OCI-LY3 (cell line): ENCODE results near the gene UGT1A4.

ENCODE experiments used
- H2AFZ ChIP-seq: fragments of 200-600, 300-600 bp; shearing (Covaris generic); 2 replicates; pipeline ENCODE4 v1.6.0; 2014; ENCODE audit warnings: antibody characterized with exemption, low read depth, low read length
- H3K27ac ChIP-seq: fragments of 200-600, 300-600 bp; sonication (generic); 2 replicates; pipeline ENCODE4 v1.5.1; 2014; ENCODE audit warnings: mild to moderate bottlenecking, low read length, moderate library complexity, mixed read lengths
- H3K27me3 ChIP-seq: fragments of 200-600, 300-600 bp; sonication (generic); 2 replicates; pipeline ENCODE4 v1.6.1; 2014; ENCODE audit warnings: low read depth, low read length, mixed read lengths
- H3K36me3 ChIP-seq: fragments of 200-600, 300-600 bp; sonication (generic); replicated peaks from 2 replicates; pipeline ENCODE3; 2014; ENCODE audit warnings: low read depth, low read length, mixed read lengths
- H3K4me1 ChIP-seq: fragments of 300-600, 200-600 bp; sonication (generic); 2 replicates; pipeline ENCODE4 v1.6.1; 2014; ENCODE audit warnings: low read length, mixed read lengths
- H3K4me2 ChIP-seq: fragments of 200-600, 300-600 bp; sonication (generic); 2 replicates; pipeline ENCODE4 v1.6.1; 2014; ENCODE audit warnings: low read length, mixed read lengths
- H3K4me3 ChIP-seq: fragments of 300-600, 200-600 bp; sonication (generic); 2 replicates; pipeline ENCODE4 v1.5.1; 2014; ENCODE audit warnings: antibody characterized with exemption, mild to moderate bottlenecking, low read length, moderate library complexity
- H3K79me2 ChIP-seq: fragments of 300-600, 200-600 bp; shearing (Covaris generic); 2 replicates; pipeline ENCODE4 v1.6.1; 2014; ENCODE audit warnings: mild to moderate bottlenecking, low read length, mixed read lengths
- H3K9ac ChIP-seq: fragments of 300-600, 200-600 bp; shearing (Covaris generic); 2 replicates; pipeline ENCODE4 v1.6.0; 2014; ENCODE audit warnings: mild to moderate bottlenecking, low read length, moderate library complexity
- H3K9me3 ChIP-seq: fragments of 200-600, 300-600 bp; shearing (Covaris generic); 2 replicates; pipeline ENCODE4 v1.6.1; 2014; ENCODE audit warnings: low read length, mixed read lengths; ENCODE audit not compliant: insufficient read depth
- H4K20me1 ChIP-seq: fragments of 200-600, 300-600 bp; sonication (generic); 2 replicates; pipeline ENCODE4 v1.6.1; 2016; ENCODE audit warnings: low read length, mixed read lengths; ENCODE audit not compliant: insufficient read depth
- CTCF ChIP-seq: fragments of 200-600, 300-600 bp; sonication (generic); IDR thresholded peaks from 2 replicates; pipeline ENCODE4 v1.5.1; 2014; ENCODE audit warnings: antibody characterized with exemption, low read length, low read depth
- EZH2phosphoT487 ChIP-seq: fragments of 200-600 bp; shearing (Covaris generic); IDR thresholded peaks from 2 replicates; pipeline ENCODE4 v1.6.1; 2018; ENCODE audit warnings: antibody characterized with exemption, mixed run types, low read depth

UGT1A4 gene

GRCh38 chr2:233691443-233692433, 26.8 kb upstream of the UGT1A4 start:
- no peak overlapping the region for H3K27ac ChIP-seq
- H3K4me2 ChIP-seq = no peak overlapping the region
- TF ChIP-seq CTCF (no peak), EZH2phosphoT487 (no peak)
- no peaks in the 10 kb centered on the region for H3K36me3 ChIP-seq
- no peaks in the 10 kb centered on the region for H3K4me1 ChIP-seq
- no peak overlapping the region for H2AFZ ChIP-seq
- no peaks in the 10 kb centered on the region for H3K9me3 ChIP-seq
- H4K20me1 ChIP-seq = no peaks in the 10 kb centered on the region
- H3K27me3 ChIP-seq = no peaks in the 10 kb centered on the region
- no peaks in the 10 kb centered on the region for H3K79me2 ChIP-seq
- H3K4me3 ChIP-seq = no peak overlapping the region
- H3K9ac ChIP-seq = no peak overlapping the region

- Histone ChIP-seq H3K9ac (no peak within 1 kb of the TSS), H3K27ac (no peak within 1 kb of the TSS), H3K36me3 (no peaks in the 10 kb centered on the region), H3K79me2 (no peaks in the 10 kb centered on the region), H2AFZ (no peak within 1 kb of the TSS), H3K4me1 (no peaks in the 10 kb centered on the region), H3K4me2 (no peak within 1 kb of the TSS), H3K4me3 (no peak within 1 kb of the TSS), H3K9me3 (no peaks in the 10 kb centered on the region), H3K27me3 (no peaks in the 10 kb centered on the region), H4K20me1 (no peaks in the 10 kb centered on the region)
- TF ChIP-seq CTCF (no peak), EZH2phosphoT487 (no peak)
Observed at GRCh38 chr2:233692648-233693047, 25.9 kb upstream of the UGT1A4 start, which contains the start of gene UGT1A6. Gene UGT1A6, plus strand, starts transcription at chr2:233692890. Its CDS starts 115 bp downstream, at chr2:233693005.

GRCh38 chr2:233693963-233694362, 24.6 kb upstream of the UGT1A4 start:
- H3K27ac ChIP-seq = no peak overlapping the region
- TF ChIP-seq EZH2phosphoT487 (no peak), CTCF (no peak)

DNA sequence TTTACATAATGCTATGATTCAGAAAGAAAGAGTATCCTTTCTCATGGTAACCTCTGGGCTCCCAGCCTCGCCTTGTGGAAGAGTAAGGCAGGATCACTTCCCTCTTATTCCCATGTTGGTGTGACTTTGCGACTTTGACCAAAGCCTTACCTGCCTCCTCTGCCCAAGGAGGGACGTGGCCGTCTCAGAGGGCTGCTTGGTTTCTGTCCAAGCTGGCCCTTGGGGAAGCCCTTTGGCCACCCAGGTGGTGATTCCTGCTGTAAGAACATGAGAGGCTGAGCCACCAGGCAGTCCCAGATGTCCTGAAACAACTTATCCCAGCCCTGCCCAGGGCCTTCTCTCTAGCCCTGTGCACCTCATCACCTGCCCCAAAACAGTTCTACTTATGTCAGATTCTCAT, 19.8 kb upstream of the UGT1A4 start:
- no peaks in the 10 kb centered on the region for H3K4me1 ChIP-seq
- H3K4me3 ChIP-seq = no peak overlapping the region
- H3K79me2 ChIP-seq = no peaks in the 10 kb centered on the region
- H4K20me1 ChIP-seq = no peaks in the 10 kb centered on the region
- no peak overlapping the region for H3K27ac ChIP-seq
- no peak overlapping the region for H3K4me2 ChIP-seq
- no peaks in the 10 kb centered on the region for H3K36me3 ChIP-seq
- H3K9ac ChIP-seq = no peak overlapping the region
- no peaks in the 10 kb centered on the region for H3K9me3 ChIP-seq
- TF ChIP-seq EZH2phosphoT487 = no peak
- TF ChIP-seq CTCF = no peak
- no peak overlapping the region for H2AFZ ChIP-seq
- no peaks in the 10 kb centered on the region for H3K27me3 ChIP-seq

More at GRCh38 chr2:233693963-233694362, 24.6 kb upstream of the UGT1A4 start:
- no peaks in the 10 kb centered on the region for H4K20me1 ChIP-seq
- H3K27me3 ChIP-seq = no peaks in the 10 kb centered on the region
- no peak overlapping the region for H3K9ac ChIP-seq
- H3K9me3 ChIP-seq = no peaks in the 10 kb centered on the region
- no peaks in the 10 kb centered on the region for H3K36me3 ChIP-seq
- H3K4me1 ChIP-seq = no peaks in the 10 kb centered on the region
- no peak overlapping the region for H2AFZ ChIP-seq
- no peaks in the 10 kb centered on the region for H3K79me2 ChIP-seq
- H3K4me2 ChIP-seq = no peak overlapping the region
- no peak overlapping the region for H3K4me3 ChIP-seq
